ENCODE measurements around the gene ABCA2.

GRCh38 chr9:136983656-136984314, 44.3 kb downstream of the ABCA2 start:
- TF ChIP-seq, protein P1, sequence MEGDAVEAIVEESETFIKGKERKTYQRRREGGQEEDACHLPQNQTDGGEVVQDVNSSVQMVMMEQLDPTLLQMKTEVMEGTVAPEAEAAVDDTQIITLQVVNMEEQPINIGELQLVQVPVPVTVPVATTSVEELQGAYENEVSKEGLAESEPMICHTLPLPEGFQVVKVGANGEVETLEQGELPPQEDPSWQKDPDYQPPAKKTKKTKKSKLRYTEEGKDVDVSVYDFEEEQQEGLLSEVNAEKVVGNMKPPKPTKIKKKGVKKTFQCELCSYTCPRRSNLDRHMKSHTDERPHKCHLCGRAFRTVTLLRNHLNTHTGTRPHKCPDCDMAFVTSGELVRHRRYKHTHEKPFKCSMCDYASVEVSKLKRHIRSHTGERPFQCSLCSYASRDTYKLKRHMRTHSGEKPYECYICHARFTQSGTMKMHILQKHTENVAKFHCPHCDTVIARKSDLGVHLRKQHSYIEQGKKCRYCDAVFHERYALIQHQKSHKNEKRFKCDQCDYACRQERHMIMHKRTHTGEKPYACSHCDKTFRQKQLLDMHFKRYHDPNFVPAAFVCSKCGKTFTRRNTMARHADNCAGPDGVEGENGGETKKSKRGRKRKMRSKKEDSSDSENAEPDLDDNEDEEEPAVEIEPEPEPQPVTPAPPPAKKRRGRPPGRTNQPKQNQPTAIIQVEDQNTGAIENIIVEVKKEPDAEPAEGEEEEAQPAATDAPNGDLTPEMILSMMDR (conservative IDR thresholded peaks at IDR 0.05 in 1 of 2, IDR thresholded peaks at IDR 0.05 in 1 of 2; ENCODE audit: extremely low read depth in 1 of 2, insufficient read depth in 1 of 2, low read depth in 1 of 2, low read length in 2 of 2) = no peak
- TF ChIP-seq EZH2 (IDR thresholded peaks at IDR 0.05; ENCODE audit: borderline replicate concordance, low read length) = no peak
